ENCODE data around the gene CRYZL1. TPM values are rescaled to one million over a fixed set of nuclear protein-coding genes. Genes with fewer than 3 reads are reported as not detected.
"Not testable (repeated sequence)": the region's sequence is repeated elsewhere in the genome, so short reads cannot be mapped to it uniquely, and the experiment has no call there.

Gene CRYZL1
- total RNA-seq, 3 donors from 2014 or later = 20.8 to 23.0 (median 22.8) TPM

- not testable (repeated sequence) for H3K27me3 Mint-ChIP-seq (ENCODE audit: low read depth); DNase-seq; H3K9me3 Mint-ChIP-seq; H3K4me3 Mint-ChIP-seq; ATAC-seq; H3K4me1 Mint-ChIP-seq (ENCODE audit: low read depth)
- H3K36me3 Mint-ChIP-seq (ENCODE audit: insufficient read depth) = peaks cover 13% of the 10 kb centered on the region
These were observed 15.4 kb downstream of the CRYZL1 start for GRCh38 chr21:33626151-33626550.

- Mint-ChIP-seq H3K9me3 (no peaks in the 10 kb centered on the region), H3K4me3 (no peak overlapping the region), H3K27me3 (ENCODE audit: low read depth) (no peaks in the 10 kb centered on the region), H3K36me3 (ENCODE audit: insufficient read depth) (peaks cover 22% of the 10 kb centered on the region), H3K4me1 (ENCODE audit: low read depth) (peaks cover 2% of the 10 kb centered on the region)
- DNase-seq = no peak
- no peak for ATAC-seq
These were observed 19.3 kb downstream of the CRYZL1 start for GRCh38 chr21:33622253-33622652.

DNA sequence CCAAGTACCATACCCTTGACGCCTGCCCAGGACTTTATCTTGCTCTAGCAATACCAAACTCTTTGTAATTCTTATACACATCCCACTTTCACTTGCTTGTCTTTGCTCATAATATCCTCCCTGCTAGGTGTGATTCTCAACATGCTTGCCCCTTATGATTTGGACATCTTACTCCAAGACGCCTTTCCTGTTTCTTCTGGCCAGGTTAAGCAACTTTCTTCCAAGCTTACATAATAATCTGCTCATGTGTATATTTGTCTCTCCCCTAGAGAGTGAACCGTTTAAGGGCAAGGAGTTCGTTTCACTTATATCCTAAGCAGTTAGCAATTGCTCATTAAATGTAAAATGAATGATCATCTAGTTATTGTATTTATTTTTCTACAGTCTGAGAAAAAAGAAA lies 21.8 kb downstream of the CRYZL1 start:
- ATAC-seq = no peak
- no peaks in the 10 kb centered on the region for H3K4me1 Mint-ChIP-seq (ENCODE audit: low read depth)
- no peaks in the 10 kb centered on the region for H3K9me3 Mint-ChIP-seq
- H3K27me3 Mint-ChIP-seq (ENCODE audit: low read depth) = no peaks in the 10 kb centered on the region
- peaks cover 28% of the 10 kb centered on the region for H3K36me3 Mint-ChIP-seq (ENCODE audit: insufficient read depth)
- no peak for DNase-seq
- H3K4me3 Mint-ChIP-seq = no peak overlapping the region

DNA sequence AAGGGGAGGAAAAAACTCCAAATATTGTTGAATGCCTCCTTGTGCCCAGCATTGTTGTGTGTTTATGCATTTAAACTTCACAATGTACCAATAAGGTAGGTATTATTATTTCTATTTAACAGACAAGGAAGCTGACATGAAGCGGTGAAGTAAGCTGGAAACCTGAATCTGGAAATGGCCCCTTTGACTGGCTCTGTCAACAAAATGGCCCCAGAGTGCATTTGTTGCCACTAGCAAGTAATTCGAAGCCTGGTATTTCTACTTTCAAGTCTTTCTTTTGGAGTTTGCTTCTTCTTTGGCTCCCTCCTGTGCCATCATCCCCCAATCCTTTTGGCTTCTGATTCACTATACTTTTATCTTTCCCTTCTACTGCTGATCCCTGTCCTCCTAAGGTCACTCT lies 23.1 kb downstream of the CRYZL1 start:
- Mint-ChIP-seq H3K9me3 (no peaks in the 10 kb centered on the region), H3K27me3 (ENCODE audit: low read depth) (no peaks in the 10 kb centered on the region), H3K36me3 (ENCODE audit: insufficient read depth) (peaks cover 27% of the 10 kb centered on the region), H3K4me1 (ENCODE audit: low read depth) (no peaks in the 10 kb centered on the region), H3K4me3 (no peak overlapping the region)
- DNase-seq = no peak
- no peak for ATAC-seq

- not testable (repeated sequence) for DNase-seq; H3K27me3 Mint-ChIP-seq (ENCODE audit: low read depth); H3K9me3 Mint-ChIP-seq; H3K4me3 Mint-ChIP-seq; ATAC-seq; H3K4me1 Mint-ChIP-seq (ENCODE audit: low read depth)
- peaks cover 29% of the 10 kb centered on the region for H3K36me3 Mint-ChIP-seq (ENCODE audit: insufficient read depth)
These were observed 24.0 kb downstream of the CRYZL1 start for GRCh38 chr21:33617565-33617964.

DNA sequence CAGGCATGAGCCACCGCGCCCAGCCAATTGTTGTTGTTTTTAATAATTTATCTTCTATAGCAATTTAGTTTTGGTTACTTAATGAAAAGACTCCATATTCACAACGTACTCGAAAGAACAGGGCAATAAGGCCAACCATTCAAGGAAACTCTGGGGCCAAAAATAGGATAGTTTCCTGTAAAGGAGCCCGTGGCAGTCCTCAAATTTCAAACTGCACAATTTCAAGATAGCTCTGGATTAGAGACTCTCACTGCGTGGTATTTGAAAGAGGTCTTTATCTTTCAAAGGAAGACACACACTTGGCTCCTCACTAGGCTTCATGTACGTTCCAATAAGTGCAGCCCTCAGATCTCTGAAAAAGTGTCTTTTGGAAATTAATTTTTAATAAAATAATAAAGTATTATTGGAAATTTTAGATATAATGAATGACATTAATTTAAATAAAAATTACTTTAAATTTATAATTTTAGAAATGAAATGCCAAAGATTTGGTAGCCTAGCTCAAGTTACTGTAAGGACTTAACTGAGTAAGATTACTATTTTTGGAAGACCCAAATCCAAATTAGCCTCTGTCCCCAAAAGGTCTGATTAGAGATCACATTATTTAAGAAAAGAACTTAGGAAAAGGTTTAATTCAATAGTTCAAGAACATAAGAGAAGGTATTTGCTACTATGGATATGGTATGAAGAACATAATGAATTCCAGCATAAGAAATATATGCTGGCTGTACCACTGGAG lies 30.4 kb downstream of the CRYZL1 start:
- peaks cover 10% of the 10 kb centered on the region for H3K36me3 Mint-ChIP-seq (ENCODE audit: insufficient read depth)
- no peak for DNase-seq
- H3K27me3 Mint-ChIP-seq (ENCODE audit: low read depth) = no peaks in the 10 kb centered on the region
- ATAC-seq = no peak
- H3K9me3 Mint-ChIP-seq = no peaks in the 10 kb centered on the region
- H3K4me1 Mint-ChIP-seq (ENCODE audit: low read depth) = no peaks in the 10 kb centered on the region
- H3K4me3 Mint-ChIP-seq = no peak overlapping the region

DNA sequence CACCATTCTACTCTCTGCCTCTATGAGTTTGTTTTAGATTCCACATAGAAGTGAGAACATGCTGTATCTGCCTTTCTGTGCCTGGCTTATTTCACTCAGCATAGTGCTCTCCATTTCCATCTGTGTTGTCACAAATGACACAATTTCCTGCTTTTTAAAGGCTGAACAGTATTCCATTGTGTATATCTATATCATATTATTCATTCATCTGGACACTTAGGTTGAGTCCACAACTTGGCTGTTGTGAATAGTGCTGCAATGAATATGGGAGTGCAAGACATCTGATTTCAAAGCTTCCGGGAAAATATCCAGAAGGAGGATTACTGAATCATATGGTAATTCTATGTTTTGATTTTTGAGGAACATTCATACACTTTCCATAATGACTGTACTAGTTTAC lies 33.0 kb downstream of the CRYZL1 start:
- peaks cover 2% of the 10 kb centered on the region for H3K4me1 Mint-ChIP-seq (ENCODE audit: low read depth)
- H3K27me3 Mint-ChIP-seq (ENCODE audit: low read depth) = no peaks in the 10 kb centered on the region
- no peak for ATAC-seq
- H3K36me3 Mint-ChIP-seq (ENCODE audit: insufficient read depth) = peaks cover 9% of the 10 kb centered on the region
- no peak overlapping the region for H3K4me3 Mint-ChIP-seq
- no peak for DNase-seq
- H3K9me3 Mint-ChIP-seq = no peaks in the 10 kb centered on the region

GRCh38 chr21:33598051-33598450 lies 43.5 kb downstream of the CRYZL1 start:
- DNase-seq = no peak
- Mint-ChIP-seq H3K9me3 (no peaks in the 10 kb centered on the region), H3K4me3 (no peak overlapping the region), H3K4me1 (ENCODE audit: low read depth) (no peaks in the 10 kb centered on the region), H3K27me3 (ENCODE audit: low read depth) (no peaks in the 10 kb centered on the region), H3K36me3 (ENCODE audit: insufficient read depth) (peaks cover 20% of the 10 kb centered on the region)
- ATAC-seq = no peak

GRCh38 chr21:33588485-33589335 lies 52.8 kb downstream of the CRYZL1 start, which contains the start of gene DONSON:
TSS of gene DONSON (minus strand) at chr21:33588684. CDS start at chr21:33588641, 43 bp downstream.
- H3K9me3 Mint-ChIP-seq = no peaks in the 10 kb centered on the region

DNA sequence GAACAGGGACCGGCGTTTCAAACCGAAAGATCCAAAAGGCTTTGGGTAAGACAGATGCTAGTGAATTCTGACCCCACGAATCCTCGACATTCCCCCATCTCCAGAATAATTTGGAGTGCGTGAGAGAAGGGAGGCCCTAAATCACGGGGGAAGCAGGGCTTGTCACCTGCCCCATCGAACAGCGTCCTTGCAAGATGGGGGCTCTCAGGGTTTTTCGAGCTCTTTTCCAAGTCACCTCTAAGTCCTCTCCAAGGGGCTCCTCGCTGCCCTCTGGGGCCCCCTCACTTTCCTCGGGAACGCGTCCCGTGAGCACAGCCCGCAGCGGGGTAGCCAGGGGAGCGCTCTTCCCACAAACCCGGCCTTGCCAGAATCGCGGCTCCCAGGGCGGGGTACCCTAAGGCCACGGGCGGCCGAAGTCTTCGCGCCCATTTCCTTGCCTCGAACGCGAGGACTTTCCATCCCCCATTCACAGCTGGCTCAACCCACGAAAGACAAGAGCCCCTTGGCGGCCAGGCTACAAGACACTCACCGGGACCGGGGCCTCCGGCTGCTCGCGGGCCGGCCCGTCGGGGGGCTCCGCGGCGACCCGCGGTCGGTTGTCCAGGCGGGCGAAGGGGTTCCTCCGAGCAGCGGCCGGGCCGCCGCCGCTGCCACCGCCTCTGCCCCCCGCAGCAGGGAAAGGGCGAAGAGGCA lies 53.6 kb downstream of the CRYZL1 start:
- no peaks in the 10 kb centered on the region for H3K36me3 Mint-ChIP-seq (ENCODE audit: insufficient read depth)
- no peaks in the 10 kb centered on the region for H3K9me3 Mint-ChIP-seq
- DNase-seq (peak; percentile 6), ATAC-seq (peak; percentile 25 to 26)
- H3K4me3 Mint-ChIP-seq = peak overlapping the region; percentile 91
- H3K4me1 Mint-ChIP-seq (ENCODE audit: low read depth) = peaks cover 11% of the 10 kb centered on the region
- H3K27me3 Mint-ChIP-seq (ENCODE audit: low read depth) = no peaks in the 10 kb centered on the region

More at GRCh38 chr21:33588485-33589335, 52.8 kb downstream of the CRYZL1 start, which contains the start of gene DONSON:
- peaks cover 11% of the 10 kb centered on the region for H3K4me1 Mint-ChIP-seq (ENCODE audit: low read depth)
- peak; percentile 95 to 97 for ATAC-seq
- peak within 1 kb of the TSS; percentile 91 for H3K4me3 Mint-ChIP-seq
- no peaks in the 10 kb centered on the region for H3K27me3 Mint-ChIP-seq (ENCODE audit: low read depth)
- H3K36me3 Mint-ChIP-seq (ENCODE audit: insufficient read depth) = no peaks in the 10 kb centered on the region
- DNase-seq = peak; percentile 80

GRCh38 chr21:33586927-33587326 lies 54.6 kb downstream of the CRYZL1 start:
- Mint-ChIP-seq H3K9me3 (no peaks in the 10 kb centered on the region), H3K36me3 (ENCODE audit: insufficient read depth) (peaks cover 2% of the 10 kb centered on the region), H3K4me1 (ENCODE audit: low read depth) (peaks cover 11% of the 10 kb centered on the region), H3K27me3 (ENCODE audit: low read depth) (no peaks in the 10 kb centered on the region), H3K4me3 (peak overlapping the region; percentile 71)
- ATAC-seq (no peak), DNase-seq (no peak)

- Mint-ChIP-seq H3K36me3 (ENCODE audit: insufficient read depth) (peaks cover 3% of the 10 kb centered on the region), H3K27me3 (ENCODE audit: low read depth) (no peaks in the 10 kb centered on the region), H3K4me3 (no peak overlapping the region), H3K9me3 (no peaks in the 10 kb centered on the region), H3K4me1 (ENCODE audit: low read depth) (peaks cover 11% of the 10 kb centered on the region)
- DNase-seq = no peak
- ATAC-seq = no peak
These were observed 57.1 kb downstream of the CRYZL1 start for GRCh38 chr21:33584455-33584854.

GRCh38 chr21:33578959-33579542 lies 62.5 kb downstream of the CRYZL1 start:
- peaks cover 9% of the 10 kb centered on the region for H3K4me1 Mint-ChIP-seq (ENCODE audit: low read depth)
- no peak overlapping the region for H3K4me3 Mint-ChIP-seq
- no peaks in the 10 kb centered on the region for H3K9me3 Mint-ChIP-seq
- ATAC-seq (peak; percentile 37 to 50), DNase-seq (no peak)
- peaks cover 15% of the 10 kb centered on the region for H3K36me3 Mint-ChIP-seq (ENCODE audit: insufficient read depth)
- no peaks in the 10 kb centered on the region for H3K27me3 Mint-ChIP-seq (ENCODE audit: low read depth)

DNA sequence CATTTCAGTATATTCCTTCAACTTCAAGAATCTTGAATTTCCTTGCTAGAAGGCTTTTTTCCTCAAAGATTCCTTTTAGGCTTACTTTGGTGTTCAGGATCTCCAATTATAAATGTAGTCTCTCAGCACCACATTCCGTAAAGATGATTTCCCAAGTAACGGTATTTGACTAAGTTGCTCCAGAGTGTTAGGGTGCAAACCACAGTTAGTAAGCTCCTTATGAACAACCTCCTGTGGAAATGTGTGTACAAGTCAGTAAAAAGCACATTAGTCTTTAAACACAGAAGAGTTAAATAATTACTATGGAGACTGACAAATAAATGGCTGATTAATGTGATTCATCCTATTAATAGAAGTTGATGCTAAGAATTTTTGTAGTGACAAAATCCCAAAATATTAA lies 63.3 kb downstream of the CRYZL1 start:
- H3K27me3 Mint-ChIP-seq (ENCODE audit: low read depth) = no peaks in the 10 kb centered on the region
- DNase-seq = no peak
- no peaks in the 10 kb centered on the region for H3K9me3 Mint-ChIP-seq
- no peak for ATAC-seq
- H3K36me3 Mint-ChIP-seq (ENCODE audit: insufficient read depth) = peaks cover 18% of the 10 kb centered on the region
- H3K4me1 Mint-ChIP-seq (ENCODE audit: low read depth) = peaks cover 9% of the 10 kb centered on the region
- no peak overlapping the region for H3K4me3 Mint-ChIP-seq
